NCI-H187 treated with DMSO at 0.1 percent for 48 hours (cell line): Measurements from ENCODE around the gene TTBK1.

Experiments
- DNase-seq: peaks from one replicate; lab custom pipeline; 2025; lab: John Stamatoyannopoulos, UW

The TTBK1 gene

DNA sequence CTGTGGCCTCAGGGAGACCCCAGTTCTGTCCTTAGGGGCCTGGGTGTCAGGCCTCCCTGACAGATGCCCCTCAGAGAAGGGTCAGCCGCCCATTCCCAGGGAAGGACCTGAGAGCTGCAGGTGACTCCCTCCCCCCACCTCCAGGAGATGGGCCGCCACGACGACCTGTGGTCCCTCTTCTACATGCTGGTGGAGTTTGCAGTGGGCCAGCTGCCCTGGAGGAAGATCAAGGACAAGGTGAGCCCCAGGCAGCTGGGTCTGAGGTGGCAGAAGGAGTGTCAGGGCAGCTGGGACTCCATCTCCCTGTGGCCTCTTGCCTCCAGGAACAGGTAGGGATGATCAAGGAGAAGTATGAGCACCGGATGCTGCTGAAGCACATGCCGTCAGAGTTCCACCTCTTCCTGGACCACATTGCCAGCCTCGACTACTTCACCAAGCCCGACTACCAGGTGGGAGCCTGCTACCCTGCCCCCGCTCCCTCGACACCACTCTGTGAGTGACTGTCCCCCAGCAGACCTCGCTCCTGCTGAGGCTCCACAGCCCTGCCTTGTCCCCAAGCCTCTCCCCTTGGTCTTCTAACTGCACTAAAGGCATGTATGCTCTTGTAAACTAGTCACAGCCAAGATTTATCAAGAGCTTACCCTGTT lies 12.2 kb downstream of the TTBK1 start:
- no peak for DNase-seq

DNA sequence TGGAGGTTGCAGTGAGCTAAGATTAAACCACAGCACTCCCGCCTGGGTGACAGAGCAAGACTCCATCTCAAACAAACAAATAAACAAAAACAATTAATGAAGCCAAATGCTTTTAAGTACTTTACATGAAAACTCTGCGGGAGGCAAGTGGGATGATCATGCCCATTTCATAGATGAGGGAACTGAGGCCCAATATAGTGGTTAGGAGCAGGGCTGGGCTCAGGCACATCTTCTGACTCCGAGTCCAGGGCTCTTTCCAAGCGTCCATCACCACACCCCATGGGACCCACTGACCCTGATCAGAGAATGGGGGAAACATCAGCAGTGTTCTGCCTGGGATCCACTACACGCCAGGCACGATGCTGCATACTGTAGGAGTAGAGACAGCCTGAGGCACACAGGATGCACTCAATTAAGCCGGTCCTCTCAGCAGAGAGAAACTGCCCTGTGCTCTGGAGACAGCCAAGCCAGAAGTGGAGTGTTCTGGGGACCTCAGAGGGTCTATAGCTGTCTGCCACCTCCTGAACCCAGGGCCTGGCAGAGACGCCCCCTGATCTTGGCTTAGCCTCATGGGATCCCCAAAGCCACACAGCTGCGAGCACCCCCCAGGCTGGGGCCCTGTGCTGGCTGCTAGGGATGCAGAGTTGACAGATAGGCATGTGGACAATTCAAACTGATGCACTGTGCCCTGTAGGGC lies 13.5 kb downstream of the TTBK1 start:
- no peak for DNase-seq

DNA sequence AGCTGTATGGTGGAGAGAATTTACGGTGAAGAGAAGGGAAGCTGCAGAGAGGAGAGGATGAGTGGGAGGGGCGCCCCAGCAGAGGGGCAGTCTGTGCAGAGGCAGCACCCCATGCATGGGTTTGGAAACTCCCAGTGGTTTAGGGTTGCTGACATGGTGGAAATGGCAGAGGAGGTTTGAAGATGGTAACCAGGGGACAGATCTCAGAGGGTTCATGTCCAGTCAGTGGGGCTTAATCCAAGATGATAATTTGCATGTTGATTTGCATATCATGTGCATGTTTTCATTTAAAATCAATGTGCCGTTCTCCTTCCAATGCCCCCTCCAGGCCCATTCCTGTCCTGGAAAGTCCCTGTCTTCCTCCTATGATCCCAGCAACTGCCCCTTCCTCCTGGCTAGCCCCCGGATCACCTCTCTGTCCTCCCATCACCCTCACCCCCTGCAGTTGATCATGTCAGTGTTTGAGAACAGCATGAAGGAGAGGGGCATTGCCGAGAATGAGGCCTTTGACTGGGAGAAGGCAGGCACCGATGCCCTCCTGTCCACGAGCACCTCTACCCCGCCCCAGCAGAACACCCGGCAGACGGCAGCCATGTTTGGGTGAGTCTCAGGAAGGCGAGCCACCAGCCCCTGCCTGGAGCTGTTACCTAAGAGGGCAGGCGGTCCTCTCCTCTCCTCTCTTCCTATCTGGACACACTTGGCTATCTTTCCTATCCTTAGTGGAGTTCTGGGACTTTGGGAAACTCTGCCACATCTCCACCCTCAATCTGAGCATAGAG lies 14.3 kb downstream of the TTBK1 start:
- no peak for DNase-seq

DNA sequence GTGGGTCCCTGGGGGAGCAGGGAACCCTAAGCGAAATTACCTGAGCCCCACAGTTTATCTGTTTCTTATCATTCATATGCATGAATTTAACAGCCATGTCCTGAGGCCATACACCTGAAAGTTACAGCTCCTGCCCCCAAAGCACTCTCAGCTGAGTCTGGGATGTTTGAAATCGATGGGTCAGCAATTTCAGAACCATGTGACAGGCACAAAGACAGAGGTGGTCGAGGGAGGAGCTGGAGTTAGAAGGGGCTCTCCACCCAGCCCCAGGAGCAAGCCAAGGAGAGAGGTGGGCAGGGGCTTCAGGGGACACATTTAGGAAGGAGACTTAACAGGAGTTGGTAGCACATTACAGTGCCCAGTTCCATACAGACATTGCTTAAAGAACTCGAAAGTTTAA lies 14.9 kb downstream of the TTBK1 start:
- DNase-seq, result no peak

DNA sequence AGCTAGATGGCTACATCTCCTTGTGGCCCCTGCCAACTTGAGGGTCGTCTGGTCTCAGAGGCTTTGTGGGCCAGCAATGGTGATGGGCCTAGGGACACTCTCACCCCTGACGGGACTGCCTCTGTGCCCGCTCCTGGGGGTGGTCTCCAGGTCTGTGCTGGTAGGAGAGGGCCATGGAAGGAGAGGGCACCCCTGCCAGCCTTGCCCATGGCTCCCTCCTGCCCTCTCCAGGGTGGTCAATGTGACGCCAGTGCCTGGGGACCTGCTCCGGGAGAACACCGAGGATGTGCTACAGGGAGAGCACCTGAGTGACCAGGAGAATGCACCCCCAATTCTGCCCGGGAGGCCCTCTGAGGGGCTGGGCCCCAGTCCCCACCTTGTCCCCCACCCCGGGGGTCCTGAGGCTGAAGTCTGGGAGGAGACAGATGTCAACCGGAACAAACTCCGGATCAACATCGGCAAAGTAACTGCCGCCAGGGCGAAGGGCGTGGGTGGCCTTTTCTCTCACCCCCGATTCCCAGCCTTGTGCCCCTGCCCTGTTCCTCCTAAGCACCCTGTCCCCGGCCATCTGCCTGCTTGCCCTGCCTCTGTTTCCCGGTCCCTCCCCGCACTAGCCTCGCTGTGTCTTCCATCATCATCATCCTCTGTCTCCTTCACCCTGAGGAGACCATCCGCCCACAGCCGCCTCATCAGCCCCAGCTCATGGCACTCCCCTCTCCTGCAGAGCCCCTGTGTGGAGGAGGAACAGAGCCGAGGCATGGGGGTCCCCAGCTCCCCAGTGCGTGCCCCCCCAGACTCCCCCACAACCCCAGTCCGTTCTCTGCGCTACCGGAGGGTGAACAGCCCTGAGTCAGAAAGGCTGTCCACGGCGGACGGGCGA lies 15.8 kb downstream of the TTBK1 start:
- DNase-seq, result no peak

DNA sequence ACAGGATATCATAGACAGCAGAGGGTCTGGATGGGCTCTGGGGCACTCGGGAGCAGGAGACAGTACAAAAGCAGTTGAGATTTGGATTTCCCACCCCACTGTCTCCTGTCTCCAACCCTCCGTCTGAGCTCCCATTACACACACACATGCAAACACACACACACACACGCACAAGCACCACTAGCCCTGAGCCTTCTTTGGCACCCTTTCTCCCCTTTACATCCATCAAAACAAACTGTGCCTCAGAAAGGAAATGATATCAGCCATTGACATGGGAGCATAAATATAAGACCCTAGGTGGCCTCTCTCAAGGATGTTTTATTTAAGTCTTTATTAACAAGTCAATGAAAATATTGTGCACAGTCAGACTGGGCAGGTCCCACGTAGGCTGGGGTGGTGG lies 17.5 kb downstream of the TTBK1 start:
- DNase-seq, result no peak

DNA sequence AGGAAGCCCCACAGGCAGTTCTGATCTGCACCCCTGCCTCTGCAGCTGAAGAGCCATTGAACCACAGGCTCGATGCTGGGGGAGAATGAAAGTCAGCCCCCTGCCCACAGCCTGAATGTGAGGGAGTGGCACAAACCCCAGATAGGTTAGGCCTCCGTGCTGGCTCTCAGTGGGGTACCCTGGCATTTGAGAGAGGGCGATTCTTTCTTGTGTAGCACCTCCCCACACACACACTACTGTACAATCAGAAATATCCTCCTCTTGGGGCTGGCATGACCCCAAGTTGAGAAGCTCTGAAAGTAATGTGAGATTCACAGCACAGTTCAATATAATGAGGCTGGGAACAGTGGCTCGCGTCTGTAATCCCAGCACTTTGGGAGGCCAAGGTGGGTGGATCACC lies 17.9 kb downstream of the TTBK1 start:
- no peak for DNase-seq

DNA sequence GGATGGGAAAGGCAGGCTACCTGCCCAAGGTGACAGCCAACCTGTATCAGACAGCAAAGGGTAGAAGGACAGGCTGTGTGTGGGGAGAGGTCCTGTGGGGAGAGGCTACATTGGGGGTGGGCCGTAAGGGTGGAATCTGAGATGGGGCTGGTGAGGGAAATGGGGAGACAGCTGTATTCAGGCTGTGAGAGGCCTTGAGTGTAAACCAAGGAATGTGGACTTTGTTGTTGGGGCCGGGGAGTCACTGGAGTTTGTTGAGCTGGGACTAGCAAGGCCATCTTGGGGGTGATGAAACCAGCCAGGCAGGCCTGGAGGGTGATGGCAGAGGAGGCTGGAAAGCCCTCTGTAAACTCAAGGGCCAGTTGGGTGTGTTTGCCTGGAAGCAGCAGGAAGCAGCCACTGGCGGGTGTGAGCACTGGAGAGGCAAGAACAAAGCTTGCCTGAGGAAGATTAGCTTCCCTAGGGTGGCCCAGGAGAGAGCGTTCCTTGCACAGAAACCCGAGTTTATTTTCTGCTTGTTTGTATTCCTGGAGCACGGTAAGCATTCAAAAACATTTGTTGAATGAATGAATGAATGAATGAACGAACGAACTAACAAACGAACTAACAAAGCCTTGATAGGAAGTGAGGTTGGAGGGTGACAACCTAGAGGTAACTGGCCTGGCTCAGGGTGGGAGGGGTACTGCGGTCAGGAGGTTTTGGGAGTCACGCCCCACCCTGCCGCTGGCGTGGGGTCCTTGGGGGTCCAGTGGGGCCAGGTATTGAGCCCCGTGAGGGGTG lies 18.9 kb downstream of the TTBK1 start:
- no peak for DNase-seq

DNA sequence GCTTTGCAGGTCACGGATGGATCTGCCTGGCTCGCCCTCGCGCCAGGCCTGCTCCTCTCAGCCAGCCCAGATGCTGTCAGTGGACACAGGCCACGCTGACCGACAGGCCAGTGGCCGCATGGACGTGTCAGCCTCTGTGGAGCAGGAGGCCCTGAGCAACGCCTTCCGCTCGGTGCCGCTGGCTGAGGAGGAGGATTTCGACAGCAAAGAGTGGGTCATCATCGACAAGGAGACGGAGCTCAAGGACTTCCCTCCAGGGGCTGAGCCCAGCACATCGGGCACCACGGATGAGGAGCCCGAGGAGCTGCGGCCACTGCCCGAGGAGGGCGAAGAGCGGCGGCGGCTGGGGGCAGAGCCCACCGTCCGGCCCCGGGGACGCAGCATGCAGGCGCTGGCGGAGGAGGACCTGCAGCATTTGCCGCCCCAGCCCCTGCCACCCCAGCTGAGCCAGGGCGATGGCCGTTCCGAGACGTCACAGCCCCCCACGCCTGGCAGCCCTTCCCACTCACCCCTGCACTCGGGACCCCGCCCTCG lies 19.6 kb downstream of the TTBK1 start:
- no peak for DNase-seq

DNA sequence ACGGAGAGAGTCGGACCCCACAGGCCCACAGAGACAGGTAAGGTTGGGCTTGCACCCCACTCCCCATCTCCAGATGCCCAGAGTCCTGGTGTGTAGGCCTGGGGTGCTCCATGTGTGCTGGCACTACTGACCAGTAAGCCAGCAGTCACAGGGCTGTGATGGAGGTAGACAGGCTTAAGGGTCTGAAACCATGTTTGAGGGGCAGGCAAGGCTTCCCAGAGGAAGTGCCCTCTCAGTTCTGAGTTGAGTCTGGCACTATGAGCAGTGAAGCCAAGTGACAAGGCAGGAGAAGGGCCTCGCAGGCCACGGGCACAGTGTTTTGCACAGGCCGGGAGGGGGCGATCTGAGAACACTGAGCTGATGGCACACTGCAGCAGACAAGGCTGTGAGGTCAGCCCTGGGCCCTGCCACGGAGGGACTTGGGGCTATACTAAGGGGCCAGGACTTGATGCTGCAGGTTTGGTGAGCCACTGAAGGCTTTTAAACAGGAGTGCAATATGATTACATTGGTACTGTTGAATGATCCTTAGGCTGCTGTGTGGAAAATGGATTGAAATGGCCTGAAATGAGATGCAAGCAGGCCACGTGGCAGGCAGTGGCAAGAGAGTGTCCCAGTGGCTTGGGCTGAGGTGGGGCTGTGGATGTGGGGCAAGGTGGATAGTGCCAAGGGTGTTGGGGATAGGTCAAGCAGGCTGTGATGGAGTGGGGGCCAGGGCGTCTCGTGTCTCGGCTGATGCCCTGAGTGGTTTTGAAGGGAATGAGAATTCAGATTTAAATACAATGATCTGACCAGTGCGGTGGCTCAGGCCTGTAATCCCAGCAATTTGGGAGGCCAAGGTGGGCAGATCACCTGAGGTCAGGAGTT lies 20.3 kb downstream of the TTBK1 start:
- no peak for DNase-seq

DNA sequence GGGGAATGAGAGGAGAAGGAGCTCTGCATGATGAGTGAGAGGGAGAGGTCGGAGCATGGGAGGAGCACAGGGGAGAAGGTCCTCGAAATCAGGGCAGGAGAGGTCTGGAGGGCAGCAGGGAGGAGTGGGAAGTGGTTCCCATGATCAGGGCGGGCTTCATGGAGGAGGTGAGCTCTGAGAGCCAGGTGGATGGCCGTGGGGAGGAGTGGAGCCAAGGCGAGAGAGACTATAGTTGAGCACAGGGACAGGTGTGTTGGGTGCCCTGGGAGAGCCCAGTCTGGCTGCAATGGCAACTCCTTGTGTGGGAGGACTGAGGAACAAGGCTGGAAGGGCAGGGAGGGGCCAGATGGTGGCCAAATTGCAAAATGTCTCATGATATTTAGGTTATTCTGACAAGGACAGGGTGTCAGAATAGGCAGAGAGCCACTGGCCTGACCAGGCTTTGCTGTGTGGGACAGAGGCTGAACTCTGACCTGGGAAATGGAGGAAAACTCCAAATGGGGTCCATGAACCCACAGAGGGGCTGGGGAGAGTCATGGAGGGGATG lies 21.4 kb downstream of the TTBK1 start:
- no peak for DNase-seq

DNA sequence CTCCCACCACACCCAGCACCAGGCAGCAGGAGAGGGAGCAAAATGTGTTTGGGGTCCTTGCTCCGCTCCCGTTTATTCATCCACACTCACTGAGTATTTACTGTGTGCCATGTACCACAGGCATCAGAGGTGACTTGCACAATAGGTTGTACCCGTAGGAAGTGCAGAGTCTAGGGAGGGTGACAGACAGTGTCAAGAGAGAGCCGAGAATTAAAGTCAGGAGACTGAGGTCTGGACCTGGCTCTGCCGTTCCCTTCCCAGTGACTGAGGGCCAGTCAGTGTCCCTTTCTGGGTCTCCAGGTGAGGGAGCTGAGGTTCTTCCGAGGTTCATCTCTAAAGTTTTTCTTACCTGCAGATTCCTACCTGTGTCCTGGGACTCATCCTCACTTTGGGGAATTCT lies 22.3 kb downstream of the TTBK1 start:
- no peak for DNase-seq

DNA sequence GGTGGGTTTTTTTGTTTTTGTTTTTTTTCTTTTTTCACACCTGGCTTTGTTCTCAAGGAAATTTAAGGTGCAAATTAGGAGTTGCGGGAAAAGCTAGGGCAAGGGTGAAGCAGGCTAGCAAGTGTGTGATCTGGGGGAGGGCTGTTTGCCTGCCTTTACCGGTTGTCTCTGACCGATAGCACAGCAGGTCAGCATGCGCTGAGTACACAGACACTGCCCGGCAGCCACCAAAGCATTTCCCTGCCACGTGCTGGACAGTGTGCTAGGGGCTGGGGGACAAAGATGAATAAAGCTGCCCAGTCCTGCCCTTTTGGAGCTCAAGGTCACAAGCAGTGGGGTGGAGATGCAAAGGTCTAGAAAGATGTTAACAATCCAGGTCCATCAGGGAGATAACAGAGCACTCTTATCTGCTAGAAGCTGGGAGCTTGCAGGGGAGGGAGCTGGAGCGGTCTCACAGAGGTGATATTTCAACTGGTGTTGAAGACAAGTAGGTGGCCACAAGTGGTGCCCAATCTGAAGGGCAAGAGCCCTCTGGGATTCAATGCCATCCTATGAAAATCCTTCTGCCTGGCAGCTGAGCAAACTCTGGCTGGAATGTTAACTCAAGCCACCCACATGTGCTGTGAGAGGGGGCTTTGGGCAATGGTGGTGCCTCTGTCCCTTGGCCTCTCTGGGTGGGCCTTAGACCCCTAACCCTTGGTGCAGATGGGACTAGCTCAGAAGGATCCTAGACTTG lies 24.5 kb downstream of the TTBK1 start:
- no peak for DNase-seq

DNA sequence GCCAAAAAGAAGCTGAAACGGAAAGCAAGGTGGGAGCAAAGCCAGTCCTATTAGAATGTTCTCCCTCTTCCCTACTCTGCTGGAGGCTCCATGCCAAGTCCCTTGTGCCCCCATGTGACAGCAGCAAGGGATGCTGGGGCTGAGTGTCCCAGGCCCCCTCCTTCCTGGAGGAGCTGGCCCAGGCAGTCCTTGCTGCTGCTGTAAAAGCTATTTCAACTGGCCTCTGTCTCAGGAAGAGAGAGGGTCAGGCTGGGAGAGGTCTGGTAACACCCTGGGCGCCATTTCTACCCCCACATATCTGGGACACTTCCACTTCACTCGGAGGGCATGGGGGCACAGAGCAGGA lies 25.0 kb downstream of the TTBK1 start:
- DNase-seq, result no peak

DNA sequence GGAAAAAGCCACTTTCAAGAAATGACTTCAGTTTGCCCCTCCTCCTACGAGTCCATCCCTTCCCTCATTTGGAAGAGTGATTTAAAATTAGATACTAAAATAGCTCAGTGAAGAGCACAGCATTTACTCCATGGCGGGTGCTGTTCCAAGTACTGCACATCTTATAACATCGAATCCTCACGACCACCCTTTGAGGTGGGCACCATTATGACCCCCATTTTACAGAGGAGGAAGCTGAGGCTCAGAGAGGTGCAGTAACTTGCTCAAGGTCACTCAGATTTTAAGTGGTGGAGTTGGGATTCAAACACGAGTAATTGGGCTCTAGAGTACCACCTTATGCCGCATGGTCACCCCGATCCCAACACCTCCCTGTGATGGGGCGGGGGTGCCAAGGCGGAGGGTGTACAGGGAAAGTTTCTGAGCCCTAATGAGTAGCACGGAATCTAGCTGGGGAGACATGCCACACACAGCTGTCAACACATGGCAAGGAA lies 25.5 kb downstream of the TTBK1 start:
- DNase-seq, result no peak

DNA sequence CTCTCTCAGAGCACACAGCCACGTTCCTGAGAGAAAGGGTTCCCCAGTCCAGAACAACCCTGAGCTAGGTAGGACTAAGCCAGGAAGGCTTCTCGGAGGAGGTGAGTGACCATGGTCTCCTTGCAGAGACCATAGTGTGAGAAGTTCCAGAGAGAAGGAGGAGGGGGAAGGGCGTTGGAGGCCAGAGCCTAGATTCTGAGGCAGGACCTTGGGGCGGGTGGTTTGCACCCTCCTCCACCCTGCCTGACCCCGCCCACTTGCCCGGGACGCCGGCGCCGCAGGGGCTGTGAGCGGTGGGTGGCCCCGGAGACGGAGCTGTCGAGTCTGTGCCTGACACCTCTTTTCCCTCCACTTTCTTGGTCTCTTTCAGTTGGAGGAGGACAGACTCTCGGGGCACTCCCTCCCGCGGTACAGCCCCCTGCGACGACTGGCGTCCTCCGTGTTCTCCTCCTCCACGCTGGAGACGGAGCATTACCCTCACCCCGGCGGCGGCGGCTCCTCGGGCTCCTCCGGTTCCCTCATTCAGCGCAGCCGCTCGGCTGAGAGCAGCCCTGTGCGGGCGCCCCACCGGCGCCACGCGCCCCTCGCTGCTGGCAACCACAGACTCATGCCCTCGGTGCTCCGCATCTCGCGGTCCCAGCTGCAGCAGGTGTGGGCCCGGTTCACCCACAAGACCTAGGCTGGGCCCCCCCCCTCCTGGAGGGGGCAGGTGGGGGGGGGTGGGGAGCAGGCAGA lies 26.2 kb downstream of the TTBK1 start:
- no peak for DNase-seq

DNA sequence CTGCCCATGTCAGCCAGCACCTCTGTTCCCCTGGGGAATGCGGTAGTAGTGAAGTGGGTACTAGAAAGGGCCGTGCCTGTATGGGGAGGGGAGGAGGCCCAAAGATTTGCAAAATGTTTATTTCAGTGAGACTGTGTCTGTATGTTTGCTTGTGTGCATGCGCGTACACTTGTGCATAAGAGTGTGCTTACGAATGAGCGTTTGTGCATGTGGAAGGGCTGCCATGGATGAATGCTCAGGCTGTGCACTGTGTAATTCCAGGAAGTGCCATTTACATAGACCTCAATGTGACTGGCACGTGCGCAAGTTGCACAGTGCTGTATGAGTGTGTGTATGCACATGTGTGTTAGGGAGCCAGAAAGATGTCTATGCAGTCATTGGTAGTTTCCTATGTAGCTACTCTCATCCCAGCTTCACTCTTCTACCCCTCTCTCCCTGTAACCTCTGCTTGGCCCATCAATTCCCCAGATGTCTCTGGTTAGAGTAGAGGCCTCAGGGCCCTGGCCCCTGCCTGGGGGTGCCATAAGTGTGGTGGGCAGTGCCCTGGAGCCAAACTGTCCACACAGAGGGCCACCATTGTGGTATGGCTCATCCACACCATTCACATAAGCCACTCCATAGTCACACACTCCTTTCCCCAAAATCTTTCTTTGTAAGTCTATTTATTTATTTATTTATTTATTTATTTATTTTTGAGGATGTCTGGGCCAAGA lies 28.0 kb downstream of the TTBK1 start:
- no peak for DNase-seq

DNA sequence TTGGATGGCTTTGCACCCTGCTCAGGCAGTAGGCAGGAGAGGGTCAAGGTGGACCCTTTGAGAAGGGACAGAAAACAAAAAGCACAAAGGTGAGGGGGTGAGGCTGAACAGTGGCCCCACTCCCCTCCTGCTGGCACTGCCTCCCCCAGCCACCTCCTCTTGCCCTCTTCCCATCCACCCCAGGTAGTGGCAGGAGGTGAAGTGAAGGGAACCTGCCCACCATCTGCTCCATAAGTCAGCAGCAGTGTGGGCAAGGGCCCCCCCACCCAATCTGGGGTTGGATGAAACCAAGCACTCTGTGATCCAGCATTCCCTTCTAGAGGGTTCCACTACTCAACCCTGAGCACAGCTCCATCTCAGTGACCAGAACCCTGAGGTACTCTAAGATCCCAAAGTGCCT lies 28.7 kb downstream of the TTBK1 start:
- DNase-seq, result no peak
